ENCODE data around the gene PSAP. TPM values are rescaled to one million over a fixed set of nuclear protein-coding genes. Genes with fewer than 3 reads are reported as not detected.
A peak's percentile ranks its signal among the peaks of the same experiment; 100 is the strongest.

The PSAP gene
- total RNA-seq, 1 donor from 2014 or later, result 510 TPM

GRCh38 chr10:71789871-71790270 lies 61.2 kb downstream of the PSAP start:
- Mint-ChIP-seq H3K4me3 (ENCODE audit: low read depth) (no peak overlapping the region), H3K9me3 (ENCODE audit: low read depth) (no peaks in the 10 kb centered on the region), H3K36me3 (ENCODE audit: insufficient read depth) (no peaks in the 10 kb centered on the region), H3K4me1 (ENCODE audit: low read depth) (no peaks in the 10 kb centered on the region), H3K27ac (no peak overlapping the region), H3K27me3 (peaks cover 4% of the 10 kb centered on the region)
- DNase-seq (ENCODE audit: low spot score, unreplicated experiment), result no peak
- TF ChIP-seq CTCF (IDR thresholded peaks at IDR 0.05; ENCODE audit: unreplicated experiment), result no peak

- Mint-ChIP-seq H3K27ac (no peak overlapping the region), H3K4me3 (ENCODE audit: low read depth) (no peak overlapping the region), H3K27me3 (peaks cover 7% of the 10 kb centered on the region), H3K9me3 (ENCODE audit: low read depth) (no peaks in the 10 kb centered on the region), H3K4me1 (ENCODE audit: low read depth) (no peaks in the 10 kb centered on the region), H3K36me3 (ENCODE audit: insufficient read depth) (no peaks in the 10 kb centered on the region)
- DNase-seq (ENCODE audit: low spot score, unreplicated experiment), result no peak
- no peak for TF ChIP-seq CTCF (IDR thresholded peaks at IDR 0.05; ENCODE audit: unreplicated experiment)
These were observed 62.1 kb downstream of the PSAP start for GRCh38 chr10:71788954-71789353.

GRCh38 chr10:71784679-71785272 lies 66.3 kb downstream of the PSAP start:
- no peak overlapping the region for H3K4me3 Mint-ChIP-seq (ENCODE audit: low read depth)
- H3K27ac Mint-ChIP-seq, result no peak overlapping the region
- no peak for TF ChIP-seq CTCF (IDR thresholded peaks at IDR 0.05; ENCODE audit: unreplicated experiment)
- no peak for DNase-seq (ENCODE audit: low spot score, unreplicated experiment)
- no peaks in the 10 kb centered on the region for H3K36me3 Mint-ChIP-seq (ENCODE audit: insufficient read depth)
- peaks cover 19% of the 10 kb centered on the region for H3K27me3 Mint-ChIP-seq
- H3K4me1 Mint-ChIP-seq (ENCODE audit: low read depth), result no peaks in the 10 kb centered on the region
- H3K9me3 Mint-ChIP-seq (ENCODE audit: low read depth), result no peaks in the 10 kb centered on the region

DNA sequence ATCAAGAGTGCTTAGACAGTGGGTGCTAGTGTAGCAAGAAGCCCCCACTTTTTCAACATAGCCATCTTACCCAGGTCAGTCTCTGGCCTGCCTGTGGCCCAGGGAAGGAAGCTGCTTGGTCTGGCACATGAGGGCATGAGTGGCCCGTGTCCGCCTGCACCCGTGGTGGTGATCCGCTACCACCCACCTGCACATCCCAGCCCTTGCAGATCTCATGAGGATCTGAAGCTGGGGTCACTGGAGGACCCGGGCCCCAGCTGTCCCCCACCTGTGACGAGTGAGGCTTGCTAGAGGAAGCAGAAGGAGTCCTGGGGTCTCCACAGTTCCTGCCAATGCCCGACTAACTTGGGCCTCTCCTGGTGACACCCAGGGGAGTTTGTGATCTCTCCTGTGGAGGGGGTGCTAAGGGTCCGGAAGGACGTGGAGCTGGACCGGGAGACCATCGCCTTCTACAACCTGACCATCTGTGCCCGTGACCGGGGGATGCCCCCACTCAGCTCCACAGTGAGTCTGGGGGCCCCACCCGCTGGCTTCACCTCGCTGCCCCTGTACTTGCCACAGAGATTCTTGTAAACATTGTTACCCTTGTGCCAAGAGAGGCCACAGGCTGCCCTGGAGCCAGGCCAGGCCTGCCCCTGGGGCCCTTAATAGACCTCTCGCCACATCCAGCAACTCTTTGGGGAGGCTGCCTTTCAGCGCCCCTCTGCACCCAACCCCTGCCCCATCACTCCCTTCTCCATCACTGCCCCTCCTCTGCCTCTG lies 67.0 kb downstream of the PSAP start:
- Mint-ChIP-seq H3K9me3 (ENCODE audit: low read depth) (no peaks in the 10 kb centered on the region), H3K36me3 (ENCODE audit: insufficient read depth) (no peaks in the 10 kb centered on the region), H3K4me1 (ENCODE audit: low read depth) (no peaks in the 10 kb centered on the region), H3K4me3 (ENCODE audit: low read depth) (no peak overlapping the region), H3K27me3 (peaks cover 20% of the 10 kb centered on the region), H3K27ac (peak overlapping the region; percentile 62)
- no peak for TF ChIP-seq CTCF (IDR thresholded peaks at IDR 0.05; ENCODE audit: unreplicated experiment)
- DNase-seq (ENCODE audit: low spot score, unreplicated experiment), result no peak

DNA sequence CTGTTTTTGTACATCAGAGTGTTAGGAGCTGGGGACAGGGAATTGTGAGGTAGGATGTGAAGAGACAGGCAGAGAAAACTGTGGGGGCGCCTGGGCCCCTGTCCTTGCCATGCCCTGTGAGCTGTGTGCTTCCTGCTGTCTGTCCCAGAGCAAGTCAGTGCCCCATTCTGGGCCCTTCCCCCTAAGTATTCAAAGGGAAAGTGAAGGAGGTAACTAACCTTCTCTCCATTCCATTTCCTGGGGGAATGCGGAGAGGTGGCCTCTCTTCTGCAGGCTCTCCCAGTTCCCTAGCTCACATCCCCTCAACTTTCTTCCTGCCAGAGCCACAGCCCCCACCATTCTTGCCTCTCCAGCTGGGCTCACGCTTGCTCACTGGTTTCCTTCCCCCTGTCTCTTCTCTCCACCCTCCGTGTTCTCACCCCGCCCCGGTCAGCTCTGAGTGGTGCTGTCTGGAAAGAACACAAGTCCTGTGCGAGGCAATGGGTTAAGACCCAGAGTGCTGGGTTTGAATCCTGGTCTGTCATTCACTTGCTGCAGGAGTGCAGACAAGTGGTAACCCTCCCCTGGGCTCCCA lies 68.0 kb downstream of the PSAP start:
- Mint-ChIP-seq H3K27me3 (peaks cover 20% of the 10 kb centered on the region), H3K9me3 (ENCODE audit: low read depth) (no peaks in the 10 kb centered on the region), H3K36me3 (ENCODE audit: insufficient read depth) (no peaks in the 10 kb centered on the region), H3K4me1 (ENCODE audit: low read depth) (no peaks in the 10 kb centered on the region), H3K4me3 (ENCODE audit: low read depth) (no peak overlapping the region), H3K27ac (no peak overlapping the region)
- TF ChIP-seq CTCF (IDR thresholded peaks at IDR 0.05; ENCODE audit: unreplicated experiment), result no peak
- DNase-seq (ENCODE audit: low spot score, unreplicated experiment), result no peak
